ENCODE data around the gene INHBA.

INHBA gene

GRCh38 chr7:41699516-41699915, 3.4 kb downstream of the INHBA start:
- H3K4me3 ChIP-seq (ENCODE audit: insufficient read depth, low read depth, low read length, poor library complexity, severe bottlenecking) = no peak overlapping the region

GRCh38 chr7:41698726-41699125, 4.2 kb downstream of the INHBA start:
- no peaks in the 10 kb centered on the region for H3K27me3 ChIP-seq (replicated peaks; ENCODE audit: control insufficient read depth, insufficient read depth, low read length, poor library complexity, severe bottlenecking)
- no peak overlapping the region for H3K27ac ChIP-seq (ENCODE audit: insufficient read depth, low read length, poor library complexity, severe bottlenecking)
- no peak overlapping the region for H3K4me3 ChIP-seq (ENCODE audit: insufficient read depth, low read depth, low read length, poor library complexity, severe bottlenecking)
- H3K36me3 ChIP-seq (ENCODE audit: control insufficient read depth, insufficient read depth, low read length) = no peaks in the 10 kb centered on the region
- no peaks in the 10 kb centered on the region for H3K9me3 ChIP-seq (ENCODE audit: control insufficient read depth, low read length)
- no peaks in the 10 kb centered on the region for H3K4me1 ChIP-seq (ENCODE audit: control insufficient read depth, insufficient read depth, low read length, poor library complexity, severe bottlenecking)
- no peak for DNase-seq

More at GRCh38 chr7:41699516-41699915, 3.4 kb downstream of the INHBA start:
- Histone ChIP-seq H3K36me3 (ENCODE audit: control insufficient read depth, insufficient read depth, low read length) (no peaks in the 10 kb centered on the region), H3K4me1 (ENCODE audit: control insufficient read depth, insufficient read depth, low read length, poor library complexity, severe bottlenecking) (no peaks in the 10 kb centered on the region), H3K27me3 (replicated peaks; ENCODE audit: control insufficient read depth, insufficient read depth, low read length, poor library complexity, severe bottlenecking) (no peaks in the 10 kb centered on the region), H3K27ac (ENCODE audit: insufficient read depth, low read length, poor library complexity, severe bottlenecking) (no peak overlapping the region), H3K9me3 (ENCODE audit: control insufficient read depth, low read length) (no peaks in the 10 kb centered on the region)
- DNase-seq = no peak

GRCh38 chr7:41698114-41698513, 4.8 kb downstream of the INHBA start:
- Histone ChIP-seq H3K4me3 (ENCODE audit: insufficient read depth, low read depth, low read length, poor library complexity, severe bottlenecking) (no peak overlapping the region), H3K27ac (ENCODE audit: insufficient read depth, low read length, poor library complexity, severe bottlenecking) (no peak overlapping the region), H3K9me3 (ENCODE audit: control insufficient read depth, low read length) (no peaks in the 10 kb centered on the region), H3K36me3 (ENCODE audit: control insufficient read depth, insufficient read depth, low read length) (no peaks in the 10 kb centered on the region), H3K27me3 (replicated peaks; ENCODE audit: control insufficient read depth, insufficient read depth, low read length, poor library complexity, severe bottlenecking) (no peaks in the 10 kb centered on the region), H3K4me1 (ENCODE audit: control insufficient read depth, insufficient read depth, low read length, poor library complexity, severe bottlenecking) (no peaks in the 10 kb centered on the region)
- no peak for DNase-seq

- no peaks in the 10 kb centered on the region for H3K36me3 ChIP-seq (ENCODE audit: control insufficient read depth, insufficient read depth, low read length)
- no peak for DNase-seq
- no peaks in the 10 kb centered on the region for H3K27me3 ChIP-seq (replicated peaks; ENCODE audit: control insufficient read depth, insufficient read depth, low read length, poor library complexity, severe bottlenecking)
- H3K4me1 ChIP-seq (ENCODE audit: control insufficient read depth, insufficient read depth, low read length, poor library complexity, severe bottlenecking) = no peaks in the 10 kb centered on the region
- no peak overlapping the region for H3K27ac ChIP-seq (ENCODE audit: insufficient read depth, low read length, poor library complexity, severe bottlenecking)
- H3K9me3 ChIP-seq (ENCODE audit: control insufficient read depth, low read length) = no peaks in the 10 kb centered on the region
- no peak overlapping the region for H3K4me3 ChIP-seq (ENCODE audit: insufficient read depth, low read depth, low read length, poor library complexity, severe bottlenecking)
Observed at GRCh38 chr7:41696323-41696916, 6.5 kb downstream of the INHBA start.

- Histone ChIP-seq H3K4me1 (ENCODE audit: control insufficient read depth, insufficient read depth, low read length, poor library complexity, severe bottlenecking) (no peaks in the 10 kb centered on the region), H3K27ac (ENCODE audit: insufficient read depth, low read length, poor library complexity, severe bottlenecking) (no peak overlapping the region), H3K27me3 (replicated peaks; ENCODE audit: control insufficient read depth, insufficient read depth, low read length, poor library complexity, severe bottlenecking) (no peaks in the 10 kb centered on the region), H3K4me3 (ENCODE audit: insufficient read depth, low read depth, low read length, poor library complexity, severe bottlenecking) (no peak overlapping the region), H3K36me3 (ENCODE audit: control insufficient read depth, insufficient read depth, low read length) (no peaks in the 10 kb centered on the region), H3K9me3 (ENCODE audit: control insufficient read depth, low read length) (no peaks in the 10 kb centered on the region)
- no peak for DNase-seq
Observed at GRCh38 chr7:41695661-41696322, 7.1 kb downstream of the INHBA start.

GRCh38 chr7:41694495-41694894, 8.4 kb downstream of the INHBA start:
- no peak overlapping the region for H3K4me3 ChIP-seq (ENCODE audit: insufficient read depth, low read depth, low read length, poor library complexity, severe bottlenecking)
- no peak for DNase-seq

GRCh38 chr7:41693150-41693997, 9.5 kb downstream of the INHBA start:
- no peaks in the 10 kb centered on the region for H3K27me3 ChIP-seq (replicated peaks; ENCODE audit: control insufficient read depth, insufficient read depth, low read length, poor library complexity, severe bottlenecking)
- H3K4me3 ChIP-seq (ENCODE audit: insufficient read depth, low read depth, low read length, poor library complexity, severe bottlenecking) = no peak overlapping the region
- no peak overlapping the region for H3K27ac ChIP-seq (ENCODE audit: insufficient read depth, low read length, poor library complexity, severe bottlenecking)
- H3K9me3 ChIP-seq (ENCODE audit: control insufficient read depth, low read length) = no peaks in the 10 kb centered on the region
- no peaks in the 10 kb centered on the region for H3K4me1 ChIP-seq (ENCODE audit: control insufficient read depth, insufficient read depth, low read length, poor library complexity, severe bottlenecking)
- H3K36me3 ChIP-seq (ENCODE audit: control insufficient read depth, insufficient read depth, low read length) = no peaks in the 10 kb centered on the region
- no peak for DNase-seq

More at GRCh38 chr7:41694495-41694894, 8.4 kb downstream of the INHBA start:
- Histone ChIP-seq H3K27me3 (replicated peaks; ENCODE audit: control insufficient read depth, insufficient read depth, low read length, poor library complexity, severe bottlenecking) (no peaks in the 10 kb centered on the region), H3K4me1 (ENCODE audit: control insufficient read depth, insufficient read depth, low read length, poor library complexity, severe bottlenecking) (no peaks in the 10 kb centered on the region), H3K36me3 (ENCODE audit: control insufficient read depth, insufficient read depth, low read length) (no peaks in the 10 kb centered on the region), H3K9me3 (ENCODE audit: control insufficient read depth, low read length) (no peaks in the 10 kb centered on the region), H3K27ac (ENCODE audit: insufficient read depth, low read length, poor library complexity, severe bottlenecking) (no peak overlapping the region)

GRCh38 chr7:41692251-41692650, 10.6 kb downstream of the INHBA start:
- DNase-seq = no peak
- Histone ChIP-seq H3K36me3 (ENCODE audit: control insufficient read depth, insufficient read depth, low read length) (no peaks in the 10 kb centered on the region), H3K4me1 (ENCODE audit: control insufficient read depth, insufficient read depth, low read length, poor library complexity, severe bottlenecking) (no peaks in the 10 kb centered on the region), H3K27ac (ENCODE audit: insufficient read depth, low read length, poor library complexity, severe bottlenecking) (no peak overlapping the region), H3K9me3 (ENCODE audit: control insufficient read depth, low read length) (no peaks in the 10 kb centered on the region), H3K27me3 (replicated peaks; ENCODE audit: control insufficient read depth, insufficient read depth, low read length, poor library complexity, severe bottlenecking) (no peaks in the 10 kb centered on the region), H3K4me3 (ENCODE audit: insufficient read depth, low read depth, low read length, poor library complexity, severe bottlenecking) (no peak overlapping the region)

GRCh38 chr7:41691286-41692190, 11.4 kb downstream of the INHBA start:
- Histone ChIP-seq H3K27me3 (replicated peaks; ENCODE audit: control insufficient read depth, insufficient read depth, low read length, poor library complexity, severe bottlenecking) (no peaks in the 10 kb centered on the region), H3K4me1 (ENCODE audit: control insufficient read depth, insufficient read depth, low read length, poor library complexity, severe bottlenecking) (no peaks in the 10 kb centered on the region), H3K9me3 (ENCODE audit: control insufficient read depth, low read length) (no peaks in the 10 kb centered on the region), H3K4me3 (ENCODE audit: insufficient read depth, low read depth, low read length, poor library complexity, severe bottlenecking) (no peak overlapping the region), H3K36me3 (ENCODE audit: control insufficient read depth, insufficient read depth, low read length) (no peaks in the 10 kb centered on the region), H3K27ac (ENCODE audit: insufficient read depth, low read length, poor library complexity, severe bottlenecking) (no peak overlapping the region)
- no peak for DNase-seq
